ENCODE measurements around the gene ASB12. TPM values are rescaled to one million over a fixed set of nuclear protein-coding genes. Genes with fewer than 3 reads are reported as not detected.
"Not testable (repeated sequence)": the region's sequence is repeated elsewhere in the genome, so short reads cannot be mapped to it uniquely, and the experiment has no call there.

ASB12 gene, protein sequence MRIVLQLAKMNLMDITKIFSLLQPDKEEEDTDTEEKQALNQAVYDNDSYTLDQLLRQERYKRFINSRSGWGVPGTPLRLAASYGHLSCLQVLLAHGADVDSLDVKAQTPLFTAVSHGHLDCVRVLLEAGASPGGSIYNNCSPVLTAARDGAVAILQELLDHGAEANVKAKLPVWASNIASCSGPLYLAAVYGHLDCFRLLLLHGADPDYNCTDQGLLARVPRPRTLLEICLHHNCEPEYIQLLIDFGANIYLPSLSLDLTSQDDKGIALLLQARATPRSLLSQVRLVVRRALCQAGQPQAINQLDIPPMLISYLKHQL
- total RNA-seq: 1 to 10 TPM in 2 of 7 donors, under 1 TPM in 5; 0.24 to 1.2 (median 0.60) TPM
- under 1 TPM; 0.46 to 0.62 TPM for polyA plus RNA-seq
- long read RNA-seq, donor 1: 0 reads
- long read RNA-seq, donor 2: 0 reads
- long read RNA-seq, donor 3: 0 reads

DNA sequence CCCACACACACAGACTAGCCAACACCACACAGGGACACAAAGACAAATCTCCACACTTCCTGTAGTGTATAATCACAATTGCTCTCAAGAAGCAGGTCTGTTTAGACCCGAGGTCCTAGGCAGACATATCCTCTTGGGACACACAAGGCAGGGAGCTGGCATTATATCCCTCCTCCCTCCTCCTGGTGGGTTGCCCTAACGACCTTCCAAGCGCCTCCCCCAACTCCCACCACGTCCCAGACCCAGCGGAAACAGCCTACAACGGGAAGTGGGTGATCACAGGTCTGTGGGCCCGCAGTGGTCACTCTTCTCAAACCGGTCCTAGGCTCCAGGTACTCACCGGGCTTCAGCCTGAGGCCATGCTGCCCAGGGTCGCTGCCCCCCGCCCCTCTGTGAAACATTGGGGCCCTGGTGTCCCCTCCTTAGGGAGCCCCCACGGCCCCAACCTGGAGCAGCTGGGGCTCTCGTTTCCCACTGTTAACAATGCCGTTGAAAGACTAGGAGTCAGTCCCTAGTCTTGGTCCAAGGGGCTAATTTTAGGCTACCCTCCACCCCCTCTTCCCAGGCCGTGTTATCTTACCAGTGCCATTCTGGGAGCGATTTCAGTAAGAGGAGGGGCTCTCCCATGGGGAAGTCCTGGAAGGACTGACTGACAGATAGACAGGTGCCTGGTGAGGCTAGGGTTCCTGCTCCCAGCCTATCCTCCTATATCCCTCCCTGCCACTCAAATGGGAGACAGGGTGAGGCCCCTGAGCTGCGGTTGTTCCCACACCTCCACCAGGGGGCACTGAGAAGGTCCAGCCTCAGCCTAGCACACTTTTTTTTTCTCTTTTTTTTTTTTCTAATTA is at the start of gene ASB12:
ASB12 (minus strand) TSS at position 485 of the 848 bp plus-strand sequence. CDS start 4,957 bp downstream, outside the sequence.
- no peaks in the 10 kb centered on the region for H3K9me3 ChIP-seq
- H3K27ac ChIP-seq: no peak within 1 kb of the TSS
- no peaks in the 10 kb centered on the region for H3K27me3 ChIP-seq
- intact Hi-C loops (cut with DNase I): no loop called here
- TF ChIP-seq EP300 (IDR thresholded peaks at IDR 0.05): no peak
- TF ChIP-seq, protein P1, sequence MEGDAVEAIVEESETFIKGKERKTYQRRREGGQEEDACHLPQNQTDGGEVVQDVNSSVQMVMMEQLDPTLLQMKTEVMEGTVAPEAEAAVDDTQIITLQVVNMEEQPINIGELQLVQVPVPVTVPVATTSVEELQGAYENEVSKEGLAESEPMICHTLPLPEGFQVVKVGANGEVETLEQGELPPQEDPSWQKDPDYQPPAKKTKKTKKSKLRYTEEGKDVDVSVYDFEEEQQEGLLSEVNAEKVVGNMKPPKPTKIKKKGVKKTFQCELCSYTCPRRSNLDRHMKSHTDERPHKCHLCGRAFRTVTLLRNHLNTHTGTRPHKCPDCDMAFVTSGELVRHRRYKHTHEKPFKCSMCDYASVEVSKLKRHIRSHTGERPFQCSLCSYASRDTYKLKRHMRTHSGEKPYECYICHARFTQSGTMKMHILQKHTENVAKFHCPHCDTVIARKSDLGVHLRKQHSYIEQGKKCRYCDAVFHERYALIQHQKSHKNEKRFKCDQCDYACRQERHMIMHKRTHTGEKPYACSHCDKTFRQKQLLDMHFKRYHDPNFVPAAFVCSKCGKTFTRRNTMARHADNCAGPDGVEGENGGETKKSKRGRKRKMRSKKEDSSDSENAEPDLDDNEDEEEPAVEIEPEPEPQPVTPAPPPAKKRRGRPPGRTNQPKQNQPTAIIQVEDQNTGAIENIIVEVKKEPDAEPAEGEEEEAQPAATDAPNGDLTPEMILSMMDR (IDR thresholded peaks at IDR 0.05): no peak
- TF ChIP-seq POLR2A (IDR thresholded peaks at IDR 0.05): no peak
- H3K4me3 ChIP-seq: no peak within 1 kb of the TSS
- 59 to 61% (median 61%) methylated on average over 17 of the region's 17 CpGs for WGBS, 3 donors
- no peaks in the 10 kb centered on the region for H3K4me1 ChIP-seq (ENCODE audit: insufficient read depth)
- DNase-seq: no peak
- H3K36me3 ChIP-seq: no peaks in the 10 kb centered on the region

DNA sequence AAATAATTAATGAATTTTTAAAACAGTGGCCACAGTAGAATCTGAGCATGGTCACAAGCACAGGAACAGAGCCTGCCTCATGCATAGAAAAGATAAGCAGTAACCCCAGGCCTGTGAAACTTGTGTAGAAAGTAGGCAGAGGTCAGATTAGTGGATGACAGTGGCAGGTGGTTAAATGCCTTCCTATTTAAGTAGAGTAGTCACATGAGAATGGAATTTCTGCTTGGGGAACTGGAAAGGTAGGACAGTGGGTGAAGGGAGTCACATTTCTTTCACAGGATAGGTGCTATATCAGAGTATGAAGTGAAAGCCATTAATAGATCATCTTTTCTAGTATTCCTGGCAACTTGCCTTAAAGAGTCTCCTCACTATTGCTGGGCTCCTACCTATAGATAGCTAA is 34.9 kb upstream of the ASB12 start:
- Histone ChIP-seq H3K4me1 (ENCODE audit: insufficient read depth) (no peaks in the 10 kb centered on the region), H3K27ac (no peak overlapping the region), H3K9me3 (no peaks in the 10 kb centered on the region), H3K4me3 (no peak overlapping the region), H3K36me3 (no peaks in the 10 kb centered on the region), H3K27me3 (no peaks in the 10 kb centered on the region)
- no peak for DNase-seq
- intact Hi-C loops (cut with DNase I): no loop called here
- TF ChIP-seq EP300 (IDR thresholded peaks at IDR 0.05) (no peak), POLR2A (IDR thresholded peaks at IDR 0.05) (no peak)
- TF ChIP-seq, protein P1 (IDR thresholded peaks at IDR 0.05): no peak

DNA sequence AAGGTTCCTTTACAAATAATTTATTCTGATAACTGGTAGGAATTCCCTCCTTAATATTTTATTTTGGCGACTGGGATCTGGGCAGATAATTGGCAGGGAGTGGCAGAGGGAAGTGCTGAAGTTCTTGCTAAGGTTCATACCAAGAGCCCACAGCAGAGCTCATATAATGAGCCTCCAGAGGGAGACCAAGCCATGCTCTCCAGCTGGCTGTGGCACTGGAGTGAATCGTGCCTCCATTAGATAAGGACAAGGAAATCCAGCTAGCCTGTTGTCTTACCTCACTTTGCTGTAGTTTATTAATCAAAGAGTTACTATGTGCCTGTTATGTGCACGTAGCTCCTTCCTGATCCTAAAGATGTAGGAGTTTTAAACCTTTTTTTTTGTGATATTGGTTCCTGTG is 1.3 kb downstream of the ASB12 start:
- Histone ChIP-seq H3K27me3 (no peaks in the 10 kb centered on the region), H3K4me1 (ENCODE audit: insufficient read depth) (no peaks in the 10 kb centered on the region), H3K9me3 (no peaks in the 10 kb centered on the region), H3K27ac (no peak overlapping the region), H3K4me3 (no peak overlapping the region), H3K36me3 (no peaks in the 10 kb centered on the region)
- no peak for DNase-seq
- TF ChIP-seq EP300 (IDR thresholded peaks at IDR 0.05): no peak
- no peak for TF ChIP-seq POLR2A (IDR thresholded peaks at IDR 0.05)
- TF ChIP-seq, protein P1 (IDR thresholded peaks at IDR 0.05): no peak
- 15 to 23% (median 23%) methylated on average over 3 of the region's 3 CpGs for WGBS, 3 donors
- intact Hi-C loops (cut with DNase I): no loop called here

DNA sequence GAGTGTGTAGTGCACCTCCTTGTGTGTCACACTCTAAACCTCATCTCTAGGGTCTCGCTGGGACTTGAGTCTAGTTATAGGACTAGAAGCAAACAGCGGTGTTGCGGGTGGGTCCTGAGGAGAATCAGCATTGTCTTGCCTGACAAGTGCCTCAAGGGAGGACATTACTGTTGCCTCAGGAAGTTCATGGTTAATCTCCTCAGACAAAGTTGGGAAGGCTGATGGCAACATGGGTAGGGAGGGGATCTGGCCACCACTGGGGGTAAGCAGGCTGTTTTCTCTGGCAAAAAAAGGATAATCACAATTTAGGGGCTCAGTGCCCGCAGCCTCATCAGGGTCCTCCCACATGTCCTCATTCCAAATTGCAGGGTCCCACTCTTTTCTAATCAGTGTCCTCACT is 12.4 kb downstream of the ASB12 start:
- H3K27ac ChIP-seq: no peak overlapping the region
- intact Hi-C loops (cut with DNase I): no loop called here
- H3K4me3 ChIP-seq: no peak overlapping the region
- H3K9me3 ChIP-seq: no peaks in the 10 kb centered on the region
- 81 to 90% (median 83%) methylated on average over 4 of the region's 4 CpGs for WGBS, 3 donors
- TF ChIP-seq, protein P1 (IDR thresholded peaks at IDR 0.05): no peak
- TF ChIP-seq POLR2A (IDR thresholded peaks at IDR 0.05): no peak
- TF ChIP-seq EP300 (IDR thresholded peaks at IDR 0.05): no peak
- H3K4me1 ChIP-seq (ENCODE audit: insufficient read depth): no peaks in the 10 kb centered on the region
- no peaks in the 10 kb centered on the region for H3K27me3 ChIP-seq
- H3K36me3 ChIP-seq: no peaks in the 10 kb centered on the region
- no peak for DNase-seq

DNA sequence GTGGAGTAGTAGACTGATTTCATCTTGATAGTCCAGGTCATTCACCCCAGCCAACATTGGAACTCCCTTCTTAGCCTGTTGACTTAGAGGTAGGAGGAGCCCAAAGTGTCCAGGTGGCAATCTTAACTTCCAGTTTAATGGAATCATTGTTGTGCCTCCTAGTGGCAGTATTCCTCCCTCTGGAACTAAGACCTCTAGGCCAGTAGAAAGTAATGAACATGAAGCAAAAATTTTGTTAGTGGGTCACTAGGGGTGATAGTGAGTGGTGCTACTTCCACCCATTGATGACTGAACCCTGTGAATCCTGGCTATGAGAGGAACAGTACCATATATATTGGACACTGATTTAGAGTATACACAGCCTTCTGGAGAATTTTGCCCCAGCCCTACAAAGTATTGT is 16.4 kb downstream of the ASB12 start:
- H3K36me3 ChIP-seq; intact Hi-C loops (cut with DNase I); H3K27ac ChIP-seq; H3K4me1 ChIP-seq (ENCODE audit: insufficient read depth); H3K9me3 ChIP-seq; H3K27me3 ChIP-seq; DNase-seq; H3K4me3 ChIP-seq: not testable (repeated sequence)

Measured in ovary (tissue), 10 donors.